ENCODE data around the gene AVEN. TPM values are rescaled to one million over a fixed set of nuclear protein-coding genes. Genes with fewer than 3 reads are reported as not detected.

Gene AVEN
- total RNA-seq, 1 experiment from 2014 or later, result 62.7 TPM

- Histone ChIP-seq H3K9me3 (replicated peaks) (no peaks in the 10 kb centered on the region), H3K36me3 (no peaks in the 10 kb centered on the region), H3K27me3 (replicated peaks) (no peaks in the 10 kb centered on the region), H3K27ac (no peak overlapping the region), H3K4me1 (replicated peaks) (peaks cover 12% of the 10 kb centered on the region), H3K4me3 (no peak overlapping the region)
- DNase-seq (ENCODE audit: low read depth in 1 of 2, low spot score in 2 of 2), result no peak
Observed at GRCh38 chr15:33959844-33960548, 79.0 kb downstream of the AVEN start.

- no peak for DNase-seq (ENCODE audit: low read depth in 1 of 2, low spot score in 2 of 2)
- H3K36me3 ChIP-seq, result no peaks in the 10 kb centered on the region
- no peak overlapping the region for H3K4me3 ChIP-seq
- no peaks in the 10 kb centered on the region for H3K9me3 ChIP-seq (replicated peaks)
- H3K27ac ChIP-seq, result no peak overlapping the region
- H3K4me1 ChIP-seq (replicated peaks), result no peaks in the 10 kb centered on the region
- H3K27me3 ChIP-seq (replicated peaks), result no peaks in the 10 kb centered on the region
Observed at GRCh38 chr15:33956397-33956796, 82.6 kb downstream of the AVEN start.

DNA sequence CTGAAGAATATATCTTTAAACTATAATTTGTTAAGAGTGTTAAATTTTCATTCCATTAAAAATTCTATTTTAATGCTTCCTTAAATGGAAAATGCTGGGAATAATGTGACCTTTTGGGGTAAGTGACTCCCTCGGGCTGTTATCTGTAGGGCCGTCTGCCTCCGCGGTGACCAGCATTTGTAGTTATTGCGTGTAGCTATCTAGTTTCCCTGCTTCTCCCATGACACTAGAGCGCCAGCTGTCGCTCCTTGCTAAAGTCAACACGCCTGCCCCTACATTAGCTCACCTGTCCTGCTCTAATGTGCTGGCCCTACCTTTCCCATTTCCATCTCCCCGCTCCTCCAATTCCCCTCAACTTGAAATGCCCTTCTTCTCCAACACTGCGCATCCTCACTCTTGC, 83.1 kb downstream of the AVEN start:
- DNase-seq (ENCODE audit: low read depth in 1 of 2, low spot score in 2 of 2), result no peak
- H3K27ac ChIP-seq, result no peak overlapping the region
- no peaks in the 10 kb centered on the region for H3K9me3 ChIP-seq (replicated peaks)
- no peaks in the 10 kb centered on the region for H3K27me3 ChIP-seq (replicated peaks)
- no peaks in the 10 kb centered on the region for H3K4me1 ChIP-seq (replicated peaks)
- no peak overlapping the region for H3K4me3 ChIP-seq
- H3K36me3 ChIP-seq, result no peaks in the 10 kb centered on the region

DNA sequence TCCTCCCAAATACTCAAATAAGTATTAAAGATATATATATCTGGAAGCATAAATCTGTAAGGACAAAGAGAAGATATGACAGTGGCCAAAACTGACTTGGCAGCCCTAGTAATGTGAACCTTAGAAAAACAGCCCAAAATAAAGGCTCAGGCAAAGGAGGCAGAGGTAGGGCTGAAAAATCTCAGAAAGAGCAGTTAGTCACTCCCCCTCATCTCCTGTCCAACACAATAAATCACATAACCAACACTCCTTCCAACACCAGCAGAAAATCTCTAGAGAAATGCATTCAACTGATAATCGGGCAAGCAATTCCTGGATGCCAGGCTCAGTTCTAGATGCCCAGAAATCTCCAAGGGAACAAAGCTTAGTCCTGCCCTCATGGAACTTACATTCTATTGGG, 92.9 kb downstream of the AVEN start:
- Histone ChIP-seq H3K27ac (no peak overlapping the region), H3K4me3 (no peak overlapping the region), H3K9me3 (replicated peaks) (no peaks in the 10 kb centered on the region), H3K4me1 (replicated peaks) (no peaks in the 10 kb centered on the region), H3K36me3 (no peaks in the 10 kb centered on the region), H3K27me3 (replicated peaks) (no peaks in the 10 kb centered on the region; the same call in 1 of the 2 replicates)
- no peak for DNase-seq (ENCODE audit: low read depth in 1 of 2, low spot score in 2 of 2)

DNA sequence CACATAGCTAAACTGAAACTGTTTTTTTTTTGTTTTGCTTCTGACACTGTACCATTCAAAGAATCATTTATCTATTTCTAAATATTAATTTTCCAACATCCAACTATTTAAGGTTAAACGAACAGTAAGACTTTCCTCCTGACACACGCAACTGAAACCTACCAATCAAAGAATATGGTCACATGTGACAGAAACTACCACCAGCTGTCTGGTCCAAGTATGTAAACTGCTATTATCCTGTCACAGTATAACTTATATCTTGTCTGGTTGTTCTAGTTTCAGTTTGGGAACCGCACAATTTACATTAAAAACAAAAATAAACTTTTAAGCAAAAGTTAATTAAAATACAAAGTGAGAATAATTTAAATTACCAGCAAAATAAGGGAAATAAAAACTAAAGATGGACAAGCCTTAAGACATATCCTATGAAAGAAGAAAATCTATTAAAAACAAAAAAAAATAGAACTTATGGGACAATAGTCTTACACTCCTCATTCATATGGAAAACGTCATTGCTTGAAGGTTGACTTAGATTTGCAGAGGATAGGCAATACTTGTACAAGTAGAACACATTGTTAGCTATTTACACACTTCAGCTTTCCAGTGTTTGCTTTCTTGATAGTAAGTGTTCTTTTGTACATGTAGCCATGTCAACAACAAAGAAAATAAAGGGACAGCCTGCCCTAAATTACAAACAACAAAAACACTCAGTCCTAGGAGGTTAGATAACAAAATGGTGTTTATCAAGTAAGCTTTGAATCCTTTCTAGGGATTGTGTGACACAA, 97.5 kb downstream of the AVEN start:
- no peak for DNase-seq (ENCODE audit: low read depth in 1 of 2, low spot score in 2 of 2)
- Histone ChIP-seq H3K27me3 (replicated peaks) (no peaks in the 10 kb centered on the region), H3K4me1 (replicated peaks) (no peaks in the 10 kb centered on the region), H3K9me3 (replicated peaks) (no peaks in the 10 kb centered on the region), H3K4me3 (no peak overlapping the region), H3K36me3 (no peaks in the 10 kb centered on the region), H3K27ac (no peak overlapping the region)

- no peaks in the 10 kb centered on the region for H3K27me3 ChIP-seq (replicated peaks)
- no peak overlapping the region for H3K27ac ChIP-seq
- no peak overlapping the region for H3K4me3 ChIP-seq
- H3K4me1 ChIP-seq (replicated peaks), result no peaks in the 10 kb centered on the region
- no peaks in the 10 kb centered on the region; the same call in 1 of the 2 replicates for H3K36me3 ChIP-seq
- no peaks in the 10 kb centered on the region for H3K9me3 ChIP-seq (replicated peaks)
- DNase-seq (ENCODE audit: low read depth in 1 of 2, low spot score in 2 of 2), result no peak
Observed at GRCh38 chr15:33934921-33935320, 104.1 kb downstream of the AVEN start.

DNA sequence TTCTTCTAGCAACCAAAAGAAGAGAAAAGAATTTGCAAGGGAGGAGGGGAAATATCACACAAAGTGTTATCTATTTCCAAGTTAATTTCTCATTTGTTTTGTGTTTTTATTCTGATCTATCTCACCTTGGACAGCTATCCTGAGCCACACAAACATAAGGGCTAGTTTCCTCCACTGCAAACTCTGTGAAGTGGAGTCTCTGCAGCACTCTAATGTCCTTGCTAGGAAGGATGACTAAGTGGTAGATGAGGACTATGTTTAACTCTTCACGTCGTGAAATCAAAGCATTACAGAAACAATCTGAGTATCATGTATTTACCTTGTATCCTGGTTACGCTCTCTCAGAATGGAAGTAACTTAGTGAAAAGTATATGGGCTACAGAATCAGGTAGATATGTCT, 104.6 kb downstream of the AVEN start:
- H3K4me3 ChIP-seq, result no peak overlapping the region
- H3K36me3 ChIP-seq, result no peaks in the 10 kb centered on the region; the same call in 1 of the 2 replicates
- no peaks in the 10 kb centered on the region for H3K9me3 ChIP-seq (replicated peaks)
- H3K4me1 ChIP-seq (replicated peaks), result no peaks in the 10 kb centered on the region
- no peak overlapping the region for H3K27ac ChIP-seq
- no peak for DNase-seq (ENCODE audit: low read depth in 1 of 2, low spot score in 2 of 2)
- no peaks in the 10 kb centered on the region for H3K27me3 ChIP-seq (replicated peaks)

GRCh38 chr15:33932734-33933133, 106.3 kb downstream of the AVEN start:
- no peak for DNase-seq (ENCODE audit: low read depth in 1 of 2, low spot score in 2 of 2)
- Histone ChIP-seq H3K36me3 (no peaks in the 10 kb centered on the region; the same call in 1 of the 2 replicates), H3K27me3 (replicated peaks) (no peaks in the 10 kb centered on the region), H3K27ac (no peak overlapping the region), H3K4me1 (replicated peaks) (no peaks in the 10 kb centered on the region), H3K9me3 (replicated peaks) (no peaks in the 10 kb centered on the region), H3K4me3 (no peak overlapping the region)

DNA sequence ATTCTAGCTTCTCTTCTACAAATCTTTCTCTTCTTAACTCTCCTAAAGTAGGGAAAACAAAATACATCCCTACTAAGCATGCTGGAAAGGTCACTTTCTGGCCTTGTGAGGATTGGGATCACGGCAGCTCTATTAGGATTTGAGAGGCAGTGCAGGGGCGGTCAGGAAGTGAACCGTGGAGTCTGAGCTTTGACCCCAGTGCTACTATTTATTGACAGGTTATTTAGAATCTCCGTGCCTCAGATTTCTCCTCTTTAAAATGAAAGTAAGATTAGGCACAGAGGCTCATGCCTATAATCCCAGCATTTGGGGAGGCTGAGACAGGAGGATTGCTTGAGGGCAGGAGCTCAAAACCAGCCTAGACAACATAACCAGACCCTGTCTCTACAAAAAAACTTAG, 112.7 kb downstream of the AVEN start:
- DNase-seq (ENCODE audit: low read depth in 1 of 2, low spot score in 2 of 2), result no peak
- no peaks in the 10 kb centered on the region for H3K4me1 ChIP-seq (replicated peaks)
- H3K9me3 ChIP-seq (replicated peaks), result no peaks in the 10 kb centered on the region
- no peak overlapping the region for H3K27ac ChIP-seq
- no peaks in the 10 kb centered on the region; the same call in 1 of the 2 replicates for H3K36me3 ChIP-seq
- H3K4me3 ChIP-seq, result no peak overlapping the region
- no peaks in the 10 kb centered on the region for H3K27me3 ChIP-seq (replicated peaks)

DNA sequence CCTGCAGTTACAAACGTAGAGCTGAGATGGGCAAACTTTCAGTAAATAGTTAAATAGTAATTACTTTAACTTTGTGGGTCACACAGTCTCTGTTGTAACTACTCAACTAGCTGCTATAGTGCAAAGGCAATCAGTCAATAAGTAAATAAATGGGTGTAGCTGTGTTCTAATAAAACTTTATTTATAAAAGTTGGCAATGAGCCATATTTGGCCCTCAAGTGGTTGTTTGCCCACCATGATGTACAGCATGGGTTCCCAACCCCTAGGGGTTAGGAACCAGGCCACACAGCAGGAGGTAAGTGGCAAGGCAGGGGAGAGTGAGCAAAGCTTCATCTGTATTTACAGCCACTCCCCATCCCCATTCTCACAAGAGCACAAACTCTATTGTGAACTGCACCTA, 115.6 kb downstream of the AVEN start:
- Histone ChIP-seq H3K27ac (no peak overlapping the region), H3K4me3 (no peak overlapping the region), H3K4me1 (replicated peaks) (no peaks in the 10 kb centered on the region), H3K27me3 (replicated peaks) (no peaks in the 10 kb centered on the region), H3K9me3 (replicated peaks) (no peaks in the 10 kb centered on the region), H3K36me3 (no peaks in the 10 kb centered on the region)
- DNase-seq (ENCODE audit: low read depth in 1 of 2, low spot score in 2 of 2), result no peak

GRCh38 chr15:33915571-33916407, 123.2 kb downstream of the AVEN start:
- Histone ChIP-seq H3K4me1 (replicated peaks) (peaks cover 6% of the 10 kb centered on the region), H3K27me3 (replicated peaks) (no peaks in the 10 kb centered on the region), H3K4me3 (no peak overlapping the region), H3K27ac (no peak overlapping the region), H3K36me3 (no peaks in the 10 kb centered on the region), H3K9me3 (replicated peaks) (no peaks in the 10 kb centered on the region)
- DNase-seq (ENCODE audit: low read depth in 1 of 2, low spot score in 2 of 2), result no peak

DNA sequence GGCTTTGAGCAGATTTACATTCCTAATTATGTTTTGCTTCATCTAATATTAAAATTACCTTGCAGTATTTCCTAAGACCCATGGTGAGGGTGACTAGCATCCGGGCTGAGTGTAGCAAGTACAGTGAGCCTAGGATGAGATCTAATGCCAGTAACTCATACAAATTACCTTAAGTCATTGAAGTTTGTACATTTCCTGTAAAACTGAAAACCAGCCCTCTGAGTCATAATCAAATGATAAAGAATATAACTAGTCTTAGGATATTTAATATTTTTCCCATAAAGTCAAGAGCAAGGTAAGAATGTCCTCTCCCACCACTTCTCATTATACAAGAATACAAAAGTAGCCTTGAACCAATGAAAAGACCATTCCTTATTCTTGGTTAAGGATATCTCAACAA, 125.5 kb downstream of the AVEN start:
- no peaks in the 10 kb centered on the region for H3K9me3 ChIP-seq (replicated peaks)
- H3K27ac ChIP-seq, result no peak overlapping the region
- no peak overlapping the region for H3K4me3 ChIP-seq
- H3K27me3 ChIP-seq (replicated peaks), result no peaks in the 10 kb centered on the region
- DNase-seq (ENCODE audit: low read depth in 1 of 2, low spot score in 2 of 2), result no peak
- no peaks in the 10 kb centered on the region for H3K36me3 ChIP-seq
- H3K4me1 ChIP-seq (replicated peaks), result peaks cover 24% of the 10 kb centered on the region

DNA sequence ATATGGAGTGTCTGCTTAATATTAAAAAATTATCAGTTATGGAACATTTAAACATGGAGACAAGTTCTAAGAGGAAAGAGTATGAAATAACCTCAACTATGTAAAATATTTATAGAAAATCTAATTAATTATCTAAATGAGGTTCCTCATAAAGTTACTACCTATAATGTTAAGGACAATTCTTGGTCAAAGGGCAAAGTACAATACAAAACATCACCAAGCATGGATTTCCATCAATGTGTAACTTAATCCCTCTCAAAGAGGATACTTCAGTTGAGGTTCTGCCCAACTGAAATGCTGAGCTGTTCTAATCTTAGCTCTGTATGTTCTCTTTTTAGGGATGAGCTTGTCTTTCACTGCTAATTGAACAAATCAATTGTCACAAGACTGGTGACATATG, 126.7 kb downstream of the AVEN start:
- no peaks in the 10 kb centered on the region for H3K36me3 ChIP-seq
- H3K9me3 ChIP-seq (replicated peaks), result no peaks in the 10 kb centered on the region
- H3K27me3 ChIP-seq (replicated peaks), result no peaks in the 10 kb centered on the region
- H3K27ac ChIP-seq, result no peak overlapping the region
- no peak overlapping the region for H3K4me3 ChIP-seq
- H3K4me1 ChIP-seq (replicated peaks), result peaks cover 29% of the 10 kb centered on the region
- no peak for DNase-seq (ENCODE audit: low read depth in 1 of 2, low spot score in 2 of 2)

GRCh38 chr15:33910741-33911140, 128.3 kb downstream of the AVEN start:
- peak in 1 of 2 experiments; percentile 45 for DNase-seq (ENCODE audit: low read depth in 1 of 2, low spot score in 2 of 2)
- Histone ChIP-seq H3K4me3 (no peak overlapping the region), H3K36me3 (no peaks in the 10 kb centered on the region), H3K9me3 (replicated peaks) (no peaks in the 10 kb centered on the region), H3K4me1 (replicated peaks) (peaks cover 29% of the 10 kb centered on the region), H3K27me3 (replicated peaks) (no peaks in the 10 kb centered on the region), H3K27ac (0 out of 2 replicates have a peak overlapping the region, but pooled peaks have one; percentile 8)

Data from SJSA1 (cell line).